ENCODE measurements around the gene CEP89.
"Not testable (repeated sequence)": the region's sequence is repeated elsewhere in the genome, so short reads cannot be mapped to it uniquely, and the experiment has no call there.

Gene CEP89

DNA sequence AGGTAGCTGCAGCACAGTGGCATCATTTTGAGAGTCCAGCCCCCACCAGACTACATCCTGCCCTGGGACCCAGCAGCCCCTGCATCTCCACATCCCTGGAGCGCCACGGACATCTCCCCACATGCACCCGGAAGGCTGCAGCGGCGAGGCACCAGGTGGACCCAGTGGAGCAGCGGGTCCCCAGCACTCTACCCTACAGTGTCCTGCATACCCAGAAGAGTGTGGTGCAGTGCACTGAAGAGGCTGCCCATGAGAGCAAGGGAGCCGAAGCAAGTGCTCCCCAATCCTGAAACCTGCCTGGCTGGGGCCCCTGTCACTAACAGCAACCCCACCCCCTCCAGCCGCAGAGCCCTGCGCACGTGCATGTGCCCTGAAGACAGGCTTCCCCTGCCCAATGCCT lies 80.9 kb downstream of the CEP89 start:
- no peak for DNase-seq

DNA sequence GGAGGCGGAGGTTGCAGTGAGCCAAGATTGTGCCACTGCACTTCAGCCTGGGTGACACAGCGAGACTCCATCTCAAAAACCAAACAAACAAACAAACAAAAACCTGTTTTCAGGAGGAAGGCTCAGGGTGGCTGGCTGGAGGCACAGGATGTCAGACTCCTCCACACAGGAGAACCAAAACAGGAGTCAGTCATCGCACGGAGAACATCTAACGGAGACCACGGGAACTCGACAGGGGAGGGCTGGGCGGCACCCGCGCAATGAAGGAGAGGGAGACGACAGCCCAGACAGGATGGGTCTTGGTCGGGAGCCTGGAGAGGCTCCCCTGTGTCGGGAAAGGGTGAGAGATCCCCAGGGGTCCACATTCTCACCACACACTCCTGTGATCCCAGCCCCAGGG lies 81.4 kb downstream of the CEP89 start:
- DNase-seq = no peak

DNA sequence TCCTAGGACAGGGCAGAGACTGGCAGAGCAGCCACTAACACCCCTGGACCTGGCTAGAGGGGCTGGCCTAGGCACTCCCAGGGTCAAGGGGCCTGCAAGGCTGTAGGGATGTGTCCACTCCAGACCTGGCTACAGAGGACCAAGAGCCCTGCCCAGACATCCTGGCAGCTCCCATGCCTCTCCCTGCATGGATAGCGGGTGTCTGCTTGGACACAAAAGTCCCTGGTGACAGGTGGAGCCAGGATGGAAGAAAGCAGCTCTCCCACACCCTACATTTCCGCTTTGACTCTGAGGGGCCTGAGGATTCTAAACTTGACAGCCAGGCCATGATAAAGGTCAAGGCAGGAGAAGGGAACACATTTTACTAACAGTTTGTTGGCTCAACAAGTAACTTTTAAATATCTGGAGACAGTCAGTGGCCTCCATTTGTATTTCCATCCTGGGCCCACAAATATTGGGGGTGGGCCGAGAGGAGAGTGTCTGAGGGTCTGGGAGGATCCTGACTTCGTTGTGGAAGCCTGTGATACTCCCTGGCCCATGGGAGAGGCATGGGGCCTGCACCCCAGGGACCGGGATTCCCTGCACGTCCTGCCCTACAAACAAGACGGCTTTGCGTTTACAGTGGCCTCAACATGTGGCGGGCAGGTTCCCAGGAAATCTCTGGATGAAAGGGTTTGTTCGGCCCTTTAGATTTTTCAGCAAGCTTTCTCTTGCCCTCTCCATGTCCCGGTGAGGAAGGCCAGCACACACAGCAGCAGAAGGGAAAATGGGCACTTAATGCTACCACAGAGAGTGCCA lies 82.4 kb downstream of the CEP89 start:
- no peak for DNase-seq

DNA sequence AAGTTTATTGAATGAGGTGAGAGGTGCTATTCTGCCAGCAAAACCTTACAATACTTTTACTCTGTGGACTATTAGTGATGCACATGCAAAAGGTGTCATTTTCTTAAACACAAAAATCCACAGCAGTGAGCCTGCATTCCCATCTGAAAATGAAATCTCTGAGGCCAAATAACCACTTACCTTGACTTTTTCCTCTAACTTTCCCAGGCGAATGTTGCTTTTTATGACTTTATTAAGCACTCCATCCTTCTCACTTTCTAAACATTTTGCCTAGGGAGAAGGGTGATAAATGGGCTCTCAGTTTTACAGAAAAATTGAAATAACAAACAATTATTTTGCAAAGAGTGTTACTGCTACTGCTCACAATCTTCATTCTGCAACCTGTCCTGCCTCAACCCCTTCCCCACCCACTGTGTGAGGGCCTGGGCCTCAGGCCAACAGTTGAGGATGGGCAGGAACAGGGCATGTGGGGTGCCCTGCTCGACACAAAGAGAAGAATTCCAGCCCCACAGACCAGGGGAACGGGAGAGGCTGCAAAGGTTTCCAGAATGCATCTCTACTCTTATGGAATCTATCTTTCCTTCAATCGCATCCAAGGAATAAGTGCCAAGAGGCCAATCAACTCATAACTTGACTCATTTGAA lies 84.1 kb downstream of the CEP89 start:
- DNase-seq = no peak

DNA sequence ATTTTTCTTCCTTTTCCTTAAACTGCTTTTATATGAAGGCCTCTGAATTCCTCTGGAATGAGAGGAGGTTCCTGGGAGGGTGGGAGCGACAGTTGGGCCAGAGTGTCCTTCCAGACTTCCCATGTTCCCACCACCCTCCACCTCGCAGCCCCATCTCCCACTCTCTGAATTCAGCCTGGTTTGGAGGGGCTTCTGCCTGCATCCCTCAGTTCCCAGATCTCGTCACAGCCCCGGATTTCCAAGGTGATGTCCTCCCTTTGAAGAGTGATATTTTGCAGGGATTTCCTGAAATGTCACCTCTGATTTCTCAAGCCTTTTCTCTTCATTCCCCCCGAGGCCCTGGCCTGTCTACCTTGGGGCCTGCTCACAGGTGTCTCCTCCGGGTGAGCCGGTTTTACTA lies 85.5 kb downstream of the CEP89 start:
- no peak for DNase-seq

- DNase-seq = not testable (repeated sequence)
Measured at GRCh38 chr19:32885255-32885654, 86.5 kb downstream of the CEP89 start.

DNA sequence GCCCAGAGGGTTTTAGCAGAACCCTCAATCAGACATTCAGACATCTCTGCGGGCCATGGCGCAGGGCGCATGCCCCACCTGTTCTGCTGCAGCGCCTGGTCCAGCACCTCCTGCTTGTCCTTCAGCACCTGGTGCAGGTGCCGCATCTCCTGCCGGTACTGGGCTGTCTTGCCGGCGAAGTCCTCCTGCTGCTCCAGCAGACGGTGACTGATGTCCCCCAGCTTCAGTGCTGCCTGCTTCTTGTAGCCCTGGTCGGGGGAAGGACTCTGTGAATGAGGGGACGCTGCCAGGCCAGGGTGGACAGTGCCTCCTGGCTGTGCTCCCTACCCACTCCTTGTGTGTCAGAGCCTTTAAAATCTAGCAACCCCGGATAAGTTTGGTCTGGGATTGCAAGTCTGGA lies 90.0 kb downstream of the CEP89 start:
- DNase-seq = no peak

GRCh38 chr19:32880622-32881021 lies 91.1 kb downstream of the CEP89 start:
- no peak for DNase-seq

DNA sequence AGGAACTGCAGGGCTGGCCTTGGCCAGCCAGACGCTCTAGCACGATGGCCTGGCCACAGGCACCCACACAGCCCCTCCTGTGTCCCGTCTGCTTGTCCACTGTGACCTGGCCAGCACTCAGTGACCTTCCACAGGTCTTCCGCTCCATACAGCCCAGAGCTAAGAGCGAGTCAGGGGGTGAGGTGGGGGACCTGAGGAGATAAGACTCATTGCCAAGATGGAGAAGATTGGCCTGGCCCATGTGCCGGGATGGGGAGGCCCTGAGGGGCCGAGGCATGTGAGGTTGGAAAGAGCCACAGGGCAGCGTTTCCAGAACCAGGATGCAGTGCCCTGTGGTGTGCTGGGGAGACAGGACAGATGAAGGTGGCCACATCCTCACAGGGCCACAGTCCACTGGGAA lies 92.0 kb downstream of the CEP89 start:
- DNase-seq = no peak

- no peak for DNase-seq
Measured at GRCh38 chr19:32878988-32879387, 92.8 kb downstream of the CEP89 start.

- no peak for DNase-seq
Measured at GRCh38 chr19:32877977-32878745, 93.6 kb downstream of the CEP89 start.

GRCh38 chr19:32877323-32877912 lies 94.3 kb downstream of the CEP89 start:
- no peak for DNase-seq

- DNase-seq = no peak
Measured at GRCh38 chr19:32876919-32877285, 94.9 kb downstream of the CEP89 start.

- DNase-seq = no peak
Measured at GRCh38 chr19:32876236-32876918, 95.4 kb downstream of the CEP89 start.

DNA sequence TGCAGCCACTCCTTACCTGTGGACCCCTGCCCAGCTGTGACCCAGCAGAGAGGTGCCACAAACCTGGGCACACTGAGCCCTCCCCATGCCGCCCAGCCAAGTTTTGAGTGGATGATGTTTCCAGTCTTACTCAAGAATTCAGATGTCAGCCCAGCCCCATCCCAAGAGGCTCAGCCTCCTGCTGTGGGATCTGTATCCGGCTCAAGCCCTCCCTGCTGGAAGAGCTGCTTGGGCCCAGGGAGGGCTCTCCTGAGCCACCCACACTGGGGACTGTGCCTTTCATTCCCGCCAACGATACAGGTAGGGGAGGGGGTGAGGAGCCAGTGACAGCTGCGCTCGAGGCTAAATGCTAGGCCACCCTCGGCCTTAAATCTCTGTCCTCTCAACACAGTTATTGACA lies 96.3 kb downstream of the CEP89 start:
- DNase-seq = no peak

GRCh38 chr19:32874605-32875004 lies 97.2 kb downstream of the CEP89 start:
- DNase-seq = no peak

- DNase-seq = no peak
Measured at GRCh38 chr19:32873247-32873959, 98.4 kb downstream of the CEP89 start.

- DNase-seq = no peak
Measured at GRCh38 chr19:32872391-32872790, 99.4 kb downstream of the CEP89 start.

GRCh38 chr19:32870981-32871451 lies 100.7 kb downstream of the CEP89 start:
- no peak for DNase-seq

GRCh38 chr19:32869966-32870573 lies 101.7 kb downstream of the CEP89 start:
- no peak for DNase-seq

- no peak for DNase-seq
Measured at GRCh38 chr19:32869369-32869965, 102.3 kb downstream of the CEP89 start, which contains the start of gene SLC7A9. Gene SLC7A9, minus strand, starts transcription at chr19:32869767. Its CDS starts 1,233 bp downstream, at chr19:32868534.
